PC-3 (cell line): ENCODE data around the gene ADGRG1. TPM values are rescaled to one million over a fixed set of nuclear protein-coding genes. Genes with fewer than 3 reads are reported as not detected.

Experiments used
- ATAC-seq: fragments of 200-7000 bp; cut with Tn5 transposase; 2 replicates; pipeline ENCODE4 v1.9.1; 2020; ENCODE audit warnings: mild to moderate bottlenecking, moderate library complexity
- BruUV-seq: library from RNA; stranded (reverse); fragments of 400-500 nt; replicated peaks from 2 replicates; lab custom pipeline; 2021; lab: Mats Ljungman, UMichigan
- CTCF ChIA-PET: fragments of 300-600 bp; sonication (Branson Sonifier 250); formaldehyde crosslinking; loops from one replicate; lab custom pipeline; 2022; ENCODE audit warnings: antibody characterized with exemption; lab: Charles Lee
- POLR2A ChIA-PET: fragments of 300-600 bp; sonication (Branson Sonifier 250); formaldehyde crosslinking; loops from one replicate; lab custom pipeline; 2022; ENCODE audit warnings: antibody characterized with exemption; ENCODE audit not compliant: unreplicated experiment; lab: Charles Lee
- DNase-seq: peaks from one replicate; pipeline ENCODE4 v3.0.0-alpha.2; 2015
- H2AFZ ChIP-seq: fragments of 300-600 bp; sonication (generic); 2 replicates; pipeline ENCODE4 v1.6.0; 2016; ENCODE audit warnings: antibody characterized with exemption, low read length
- H3F3A ChIP-seq: fragments of 300-600 bp; sonication (generic); one replicate; pipeline ENCODE4 v1.6.0; 2017; ENCODE audit warnings: antibody characterized with exemption, low read length, control low read depth, mild to moderate bottlenecking; ENCODE audit not compliant: unreplicated experiment
- H3K27ac ChIP-seq: fragments of 300-600 bp; sonication (generic); 2 replicates; pipeline ENCODE4 v1.5.1; 2016; ENCODE audit warnings: mild to moderate bottlenecking, low read length
- H3K27me3 ChIP-seq: fragments of 300-600 bp; sonication (generic); 2 replicates; pipeline ENCODE4 v1.6.1; 2016; ENCODE audit warnings: low read length, mixed read lengths
- H3K36me3 ChIP-seq: fragments of 300-600 bp; sonication (generic); 2 replicates; pipeline ENCODE4 v1.6.1; 2016; ENCODE audit warnings: low read depth, mixed run types, low read length, mixed read lengths
- H3K4me1 ChIP-seq: fragments of 300-600 bp; sonication (generic); 2 replicates; pipeline ENCODE4 v1.5.1; 2016; ENCODE audit warnings: low read length; ENCODE audit not compliant: insufficient read depth
- H3K4me2 ChIP-seq: fragments of 300-600 bp; sonication (generic); 2 replicates; pipeline ENCODE4 v1.6.0; 2016; ENCODE audit warnings: low read length
- H3K4me3 ChIP-seq: fragments of 300-600 bp; sonication (generic); 2 replicates; pipeline ENCODE4 v1.5.1; 2016; ENCODE audit warnings: mild to moderate bottlenecking, low read length, mixed read lengths
- H3K79me2 ChIP-seq: fragments of 300-600 bp; sonication (generic); 2 replicates; pipeline ENCODE4 v1.6.1; 2017; ENCODE audit warnings: low read length, mixed read lengths
- H3K9ac ChIP-seq: fragments of 300-600 bp; sonication (generic); 2 replicates; pipeline ENCODE4 v1.6.0; 2016; ENCODE audit warnings: mild to moderate bottlenecking, low read length
- H3K9me2 ChIP-seq: fragments of 300-600 bp; sonication (generic); replicated peaks from 2 replicates; pipeline ENCODE4 v1.6.1; 2016; ENCODE audit warnings: mixed run types, low read length, mixed read lengths
- H3K9me3 ChIP-seq: fragments of 300-600 bp; sonication (generic); 2 replicates; pipeline ENCODE4 v1.6.1; 2016; ENCODE audit warnings: low read length, mixed read lengths
- H4K20me1 ChIP-seq: fragments of 300-600 bp; sonication (generic); 2 replicates; pipeline ENCODE4 v1.6.1; 2016; ENCODE audit warnings: low read length, mixed read lengths
- CTCF ChIP-seq: fragments of 300-600 bp; sonication (generic); conservative IDR thresholded peaks from 2 replicates; pipeline ENCODE4 v1.5.1; 2017; ENCODE audit warnings: antibody characterized with exemption, low read depth, mild to moderate bottlenecking, low read length
- EZH2 ChIP-seq: fragments of 300-600 bp; sonication (generic); IDR thresholded peaks from one replicate; pipeline ENCODE4 v1.6.1; 2017; ENCODE audit warnings: antibody characterized with exemption, mild to moderate bottlenecking, low read length; ENCODE audit not compliant: unreplicated experiment
- EZH2phosphoT487 ChIP-seq: fragments of 300-600 bp; sonication (generic); IDR thresholded peaks from 2 replicates; pipeline ENCODE4 v1.6.1; 2018; ENCODE audit warnings: mild to moderate bottlenecking, antibody characterized with exemption, low read length, borderline replicate concordance
- intact Hi-C: fragments of 100-400 bp; cut with micrococcal nuclease; formaldehyde crosslinking; loops from 2 replicates; pipeline ENCODE4 v1.9.0; 2023
- total RNA-seq: library from RNA; depleted of rRNA; stranded (reverse); fragments of >200 nt; gene quantifications from 2 replicates; pipeline ENCODE4 v1.2.3, GENCODE V29; 2014

Gene ADGRG1
- total RNA-seq, 1 experiment from 2014 or later = 33.7 TPM

- H4K20me1 ChIP-seq = no peaks in the 10 kb centered on the region
- TF ChIP-seq CTCF (no peak), EZH2 (no peak), EZH2phosphoT487 (no peak)
- H3K27ac ChIP-seq = no peak overlapping the region
- no peaks in the 10 kb centered on the region for H3K9me3 ChIP-seq
- H3K9me2 ChIP-seq = no peaks in the 10 kb centered on the region
- no peaks in the 10 kb centered on the region for H3F3A ChIP-seq
- ChIA-PET POLR2A (no interaction called here), CTCF (no interaction called here)
- H3K36me3 ChIP-seq = no peaks in the 10 kb centered on the region
- intact Hi-C loops = no loop called here
- H3K9ac ChIP-seq = no peak overlapping the region
- DNase-seq (no peak), ATAC-seq (no peak)
- no peaks in the 10 kb centered on the region for H3K79me2 ChIP-seq
- no TSS peak for BruUV-seq
- H3K4me1 ChIP-seq = no peaks in the 10 kb centered on the region
- no peak overlapping the region for H2AFZ ChIP-seq
- H3K4me2 ChIP-seq = no peak overlapping the region
- H3K4me3 ChIP-seq = no peak overlapping the region
- H3K27me3 ChIP-seq = no peaks in the 10 kb centered on the region
Observed at GRCh38 chr16:57698812-57699405, 70.5 kb downstream of the ADGRG1 start.

- Histone ChIP-seq H3K9me2 (no peaks in the 10 kb centered on the region), H3K27ac (no peak overlapping the region), H3K36me3 (no peaks in the 10 kb centered on the region), H3K9me3 (no peaks in the 10 kb centered on the region), H3K79me2 (no peaks in the 10 kb centered on the region), H4K20me1 (no peaks in the 10 kb centered on the region), H3K9ac (no peak overlapping the region), H3K4me1 (no peaks in the 10 kb centered on the region), H2AFZ (no peak overlapping the region), H3F3A (no peaks in the 10 kb centered on the region), H3K4me3 (no peak overlapping the region), H3K27me3 (no peaks in the 10 kb centered on the region), H3K4me2 (no peak overlapping the region)
- DNase-seq (no peak), ATAC-seq (no peak)
- ChIA-PET POLR2A (no interaction called here), CTCF (no interaction called here)
- no peak for TF ChIP-seq CTCF
- no peak for TF ChIP-seq EZH2phosphoT487
- no peak for TF ChIP-seq EZH2
- intact Hi-C loops = no loop called here
- no TSS peak for BruUV-seq
Observed at GRCh38 chr16:57699481-57699880, 71.1 kb downstream of the ADGRG1 start.

GRCh38 chr16:57699899-57700298 is 71.5 kb downstream of the ADGRG1 start:
- CTCF ChIA-PET = no interaction called here
- no peak for TF ChIP-seq EZH2phosphoT487

More at GRCh38 chr16:57699899-57700298, 71.5 kb downstream of the ADGRG1 start:
- no peak overlapping the region for H3K27ac ChIP-seq
- H3K27me3 ChIP-seq = no peaks in the 10 kb centered on the region
- no peaks in the 10 kb centered on the region for H3K4me1 ChIP-seq
- H3K9ac ChIP-seq = no peak overlapping the region
- no peaks in the 10 kb centered on the region for H3K9me3 ChIP-seq
- no peak for DNase-seq
- ATAC-seq = no peak
- POLR2A ChIA-PET = no interaction called here
- H2AFZ ChIP-seq = no peak overlapping the region
- no peak overlapping the region for H3K4me3 ChIP-seq
- H3K79me2 ChIP-seq = no peaks in the 10 kb centered on the region
- no peaks in the 10 kb centered on the region for H3K9me2 ChIP-seq
- no TSS peak for BruUV-seq
- H3K4me2 ChIP-seq = no peak overlapping the region
- H3K36me3 ChIP-seq = no peaks in the 10 kb centered on the region
- no peaks in the 10 kb centered on the region for H3F3A ChIP-seq
- H4K20me1 ChIP-seq = no peaks in the 10 kb centered on the region
- intact Hi-C loops = no loop called here
